ENCODE measurements around the gene RNF217.

The RNF217 gene

GRCh38 chr6:125116710-125117109 is 154.5 kb downstream of the RNF217 start:
- TF ChIP-seq CTCF (IDR thresholded peaks at IDR 0.05), result no peak

GRCh38 chr6:125117818-125118217 is 155.6 kb downstream of the RNF217 start:
- TF ChIP-seq CTCF (IDR thresholded peaks at IDR 0.05), result no peak

- TF ChIP-seq CTCF (IDR thresholded peaks at IDR 0.05), result no peak
Observed at GRCh38 chr6:125120054-125120590, 157.9 kb downstream of the RNF217 start.

- TF ChIP-seq CTCF (IDR thresholded peaks at IDR 0.05), result no peak
Observed at GRCh38 chr6:125121894-125122293, 159.7 kb downstream of the RNF217 start.

- TF ChIP-seq CTCF (IDR thresholded peaks at IDR 0.05), result no peak
Observed at GRCh38 chr6:125123051-125123450, 160.8 kb downstream of the RNF217 start.

- no peak for TF ChIP-seq CTCF (IDR thresholded peaks at IDR 0.05)
Observed at GRCh38 chr6:125123468-125124048, 161.3 kb downstream of the RNF217 start.

GRCh38 chr6:125124049-125124669 is 161.9 kb downstream of the RNF217 start:
- TF ChIP-seq CTCF (IDR thresholded peaks at IDR 0.05), result no peak

Data from LNCAP (cell line).